Left renal cortex interstitium (tissue), 4 donors: Measurements from ENCODE around the gene NCOA3. TPM values are rescaled to one million over a fixed set of nuclear protein-coding genes. Genes with fewer than 3 reads are reported as not detected.
"Not testable (repeated sequence)": the region's sequence is repeated elsewhere in the genome, so short reads cannot be mapped to it uniquely, and the experiment has no call there.

Source experiments
- DNase-seq, 4 donors: peaks; one replicate each; pipeline ENCODE4 v3.0.0-alpha.2; 2013; ENCODE audit warnings: low read depth in 4 of 4, low spot score in 2 of 4, missing footprints in 1 of 4
- polyA plus RNA-seq, 4 donors: library from polyadenylated mRNA; unstranded; fragments of 120-200 nt; gene quantifications; one replicate each; pipeline ENCODE4 v1.2.1, GENCODE V29; 2013; ENCODE audit not compliant: insufficient read length in 4 of 4

NCOA3 gene
- polyA plus RNA-seq = 10 to 100 TPM; 29.9 to 38.9 (median 37.7) TPM

GRCh38 chr20:47501482-47502270 lies at the start of gene NCOA3:
NCOA3 (plus strand) TSS chr20:47501887; CDS start chr20:47622248, 120,361 bp downstream.
- DNase-seq = peak; percentile 75 to 93 (median 87)

GRCh38 chr20:47452736-47453161 lies 48.9 kb upstream of the NCOA3 start:
- DNase-seq = no peak

GRCh38 chr20:47453167-47453782 lies 48.4 kb upstream of the NCOA3 start:
- DNase-seq = no peak

DNA sequence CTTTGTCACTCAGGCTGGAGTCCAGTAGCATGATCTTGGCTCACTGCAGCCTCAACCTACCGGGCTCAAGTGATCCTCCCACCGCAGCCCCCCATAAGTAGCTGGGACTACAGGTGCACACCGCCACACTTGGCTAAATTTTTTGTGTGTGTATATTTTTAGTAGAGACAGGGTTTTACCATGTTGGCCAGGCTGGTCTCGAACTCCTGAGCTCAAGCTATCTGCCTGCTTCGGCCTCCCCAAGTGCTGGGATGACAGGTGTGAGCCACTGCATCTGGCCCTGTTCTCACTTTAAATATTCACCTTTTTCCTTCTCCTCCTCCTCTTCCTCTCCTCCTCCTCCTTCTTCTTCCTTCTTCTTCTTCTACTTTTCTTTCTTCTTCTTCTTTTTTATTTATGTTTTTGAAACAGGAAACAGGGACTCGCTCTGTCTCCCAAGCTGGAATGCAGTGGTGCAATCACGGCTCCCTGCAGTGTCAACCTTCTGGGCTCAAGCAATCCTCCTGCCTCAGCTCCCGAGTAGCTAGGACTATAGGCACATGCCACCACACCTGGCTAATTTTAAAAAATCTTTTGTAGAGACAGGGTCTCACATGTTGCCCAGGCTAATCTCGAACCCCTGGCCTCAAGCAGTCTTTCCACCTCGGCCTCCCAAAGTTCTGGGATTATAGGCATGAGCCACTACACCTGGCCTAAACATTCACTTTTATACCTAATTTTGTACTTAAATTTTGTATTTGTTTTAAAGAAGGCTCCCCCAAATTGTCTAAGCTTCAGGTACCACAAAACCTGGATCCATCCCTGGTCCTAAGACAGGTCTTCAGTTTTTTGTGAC lies 47.2 kb upstream of the NCOA3 start:
- no peak for DNase-seq

DNA sequence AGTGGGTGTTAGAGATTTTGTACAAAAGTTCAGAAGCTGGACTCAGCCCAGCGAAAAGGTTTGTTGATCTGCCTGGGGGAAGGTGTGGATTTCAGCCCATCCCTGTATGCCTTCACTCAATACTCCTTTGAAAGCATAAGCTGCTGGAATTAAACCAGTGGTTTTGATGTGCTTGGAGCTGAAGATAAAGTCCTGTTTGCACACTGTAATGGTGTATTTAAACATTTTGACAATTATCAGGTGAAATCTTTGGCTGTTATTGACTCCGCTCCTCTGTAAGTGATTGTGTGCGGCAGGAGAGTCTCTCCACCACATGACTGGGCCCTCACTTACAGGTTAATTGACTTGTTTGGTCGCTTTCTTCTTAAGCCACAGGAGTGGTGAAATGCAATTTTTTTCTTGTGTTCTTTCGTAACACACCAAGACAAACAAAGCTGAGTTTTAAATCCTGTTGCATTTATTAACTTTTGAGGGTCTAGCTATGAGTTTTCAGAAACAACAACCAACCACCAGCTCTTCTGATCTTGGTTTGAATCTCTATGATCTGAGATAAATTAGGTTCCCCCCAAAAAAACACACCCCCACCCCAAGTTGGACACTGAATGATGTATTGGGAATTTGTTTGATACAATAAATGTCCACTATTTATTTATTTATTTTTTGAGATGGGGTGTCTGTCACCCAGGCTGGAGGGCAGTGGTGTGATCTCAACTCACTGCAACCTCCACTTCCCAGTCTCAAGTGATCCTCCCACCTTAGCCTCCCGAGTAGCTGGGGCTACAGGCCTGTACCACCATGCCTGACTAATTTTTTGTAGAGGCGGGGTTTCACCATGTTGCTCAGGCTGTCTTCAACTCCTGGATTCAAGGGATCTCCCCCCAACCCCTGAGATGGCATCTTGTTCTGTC lies 46.3 kb upstream of the NCOA3 start:
- no peak for DNase-seq

GRCh38 chr20:47456041-47456537 lies 45.6 kb upstream of the NCOA3 start:
- DNase-seq = no peak

GRCh38 chr20:47456952-47457724 lies 44.5 kb upstream of the NCOA3 start:
- DNase-seq = no peak

DNA sequence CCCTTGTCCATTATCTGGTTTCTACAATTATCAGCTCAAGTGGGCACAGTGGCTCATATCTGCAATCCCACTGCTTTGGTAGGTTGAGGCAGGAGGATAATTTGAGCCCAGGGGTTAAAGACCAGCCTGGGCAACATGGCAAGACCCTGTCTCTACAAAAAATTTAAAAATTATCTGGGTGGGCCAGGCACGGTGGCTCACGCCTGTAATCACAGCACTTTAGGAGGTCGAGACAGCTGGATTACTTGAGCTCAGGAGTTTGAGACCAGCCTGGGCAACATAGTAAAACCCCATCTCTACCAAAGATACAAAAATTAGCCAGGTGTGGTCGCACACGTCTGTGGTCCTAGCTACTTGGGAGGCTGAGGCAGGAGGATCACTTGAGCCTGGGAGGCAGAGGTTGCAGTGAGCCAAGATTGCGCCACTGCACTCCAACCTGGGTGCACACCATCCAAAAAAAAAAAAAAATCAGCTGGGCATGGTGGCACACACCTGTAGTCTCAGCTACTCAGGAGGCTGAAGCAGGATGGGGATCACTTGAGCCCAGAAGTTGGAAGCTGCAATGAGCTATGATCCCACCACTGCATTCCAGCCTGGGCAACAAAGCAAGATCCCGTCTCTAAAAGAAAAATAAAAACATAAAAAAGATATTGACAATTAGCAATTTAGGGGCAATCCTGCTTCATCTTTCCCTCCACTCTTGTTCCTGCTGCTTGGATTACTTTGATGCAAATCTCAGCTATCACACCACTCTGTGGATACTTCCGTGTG lies 43.2 kb upstream of the NCOA3 start:
- not testable (repeated sequence) for DNase-seq

DNA sequence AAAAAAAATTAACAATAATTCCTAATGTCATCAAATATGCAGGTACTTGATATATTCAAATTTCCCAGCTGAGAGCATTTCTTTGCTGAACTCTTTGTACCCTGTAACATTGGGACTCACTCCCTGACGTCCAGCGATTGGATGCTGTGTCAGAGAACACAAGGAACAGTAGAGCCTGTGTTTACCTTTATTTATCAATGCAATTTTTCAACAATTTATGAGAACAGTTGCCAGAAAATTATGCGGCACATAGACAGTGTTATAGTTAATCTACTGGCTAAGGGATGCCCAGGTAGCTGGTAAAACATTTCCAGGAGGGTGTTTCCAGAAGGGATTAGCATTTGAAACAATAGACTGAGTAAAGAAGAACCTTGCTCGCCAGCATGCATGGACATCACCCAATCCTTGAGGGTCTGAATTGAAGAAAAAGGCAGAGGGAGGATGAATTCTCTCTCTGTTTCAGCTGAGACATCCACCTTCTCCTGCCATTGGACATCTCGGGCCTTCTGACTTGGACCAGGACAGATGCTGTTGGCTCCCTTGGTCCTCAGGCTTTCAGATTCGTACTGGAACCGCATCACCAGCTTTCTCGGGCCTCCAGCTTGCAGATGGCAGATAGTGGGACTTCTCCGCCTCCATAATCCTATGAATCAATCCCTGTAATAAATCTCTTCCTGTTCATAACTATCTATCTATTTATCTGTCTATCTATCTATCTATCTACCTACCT lies 42.2 kb upstream of the NCOA3 start:
- DNase-seq = no peak

- not testable (repeated sequence) for DNase-seq
These were observed 41.0 kb upstream of the NCOA3 start for GRCh38 chr20:47460761-47461112.

- DNase-seq = no peak
These were observed 40.5 kb upstream of the NCOA3 start for GRCh38 chr20:47461120-47461685.

- not testable (repeated sequence) for DNase-seq
These were observed 39.8 kb upstream of the NCOA3 start for GRCh38 chr20:47461906-47462305.

DNA sequence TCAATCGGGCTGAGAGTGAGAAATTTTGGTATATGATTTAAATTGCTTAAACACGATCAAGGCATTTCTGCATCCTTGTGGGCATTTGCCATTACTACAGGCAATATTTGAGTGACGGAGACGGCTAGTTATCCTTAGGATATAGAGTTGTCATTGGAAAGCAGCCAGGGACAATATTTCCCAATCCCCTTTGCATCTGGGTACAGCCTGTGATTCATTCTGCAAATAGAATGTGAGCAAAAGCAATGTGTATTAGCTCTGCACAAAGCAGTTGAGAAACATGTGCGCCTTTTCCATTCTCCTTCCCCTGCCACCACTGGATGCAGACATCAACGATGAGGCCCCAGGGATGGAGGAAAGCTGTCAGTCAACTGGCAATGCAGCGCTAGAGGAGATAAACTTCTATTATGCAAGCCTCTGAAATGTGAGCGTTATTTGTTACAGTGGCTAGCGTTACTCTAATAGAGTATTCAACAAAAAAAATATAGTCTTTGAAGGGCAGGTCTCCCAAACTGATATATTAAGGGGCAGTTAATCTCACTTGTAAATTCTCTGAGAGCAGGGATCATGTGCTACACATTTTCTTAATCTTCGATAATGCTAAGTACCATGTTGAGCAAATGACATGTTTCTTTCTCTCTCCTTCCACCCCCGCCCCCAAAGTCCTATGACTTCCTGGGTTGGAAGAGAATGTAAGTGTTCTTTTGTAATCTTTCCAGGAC lies 37.1 kb upstream of the NCOA3 start:
- DNase-seq = peak in 1 of 4 donors; percentile 29

DNA sequence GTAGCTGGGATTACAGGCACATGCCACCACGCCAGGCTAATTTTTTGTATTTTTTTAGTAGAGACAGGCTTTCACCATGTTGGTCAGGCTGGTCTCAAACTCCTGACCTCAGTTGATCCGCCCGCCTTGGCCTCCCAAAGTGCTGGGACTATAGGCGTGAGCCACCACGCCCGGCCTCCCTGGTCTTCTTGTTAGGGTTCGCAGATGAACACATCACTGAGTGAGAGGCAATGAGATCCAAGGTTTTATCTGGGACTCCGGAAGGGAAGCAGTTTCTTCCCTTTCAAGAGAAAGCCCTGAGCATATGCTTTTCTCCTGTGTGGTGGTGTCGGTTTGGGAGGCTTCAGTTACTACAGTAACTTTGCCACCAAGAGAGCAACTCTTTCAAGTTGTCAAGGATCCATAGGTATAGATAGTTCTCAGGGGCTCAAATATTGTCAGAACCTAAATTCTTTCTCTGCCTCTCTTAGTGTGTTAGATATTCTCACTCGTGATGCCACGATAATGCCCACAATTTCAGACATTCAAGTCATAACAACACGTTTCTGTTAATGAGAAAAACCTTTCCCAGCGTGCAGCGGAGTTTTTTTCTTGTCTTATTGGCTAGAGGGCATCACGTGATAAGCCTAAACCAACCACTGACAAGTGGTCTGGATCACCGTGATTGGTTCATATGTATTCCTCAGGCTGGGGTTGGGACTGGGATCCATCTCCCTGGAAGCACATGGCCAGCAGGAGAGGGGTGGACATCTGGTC lies 36.2 kb upstream of the NCOA3 start:
- no peak for DNase-seq

GRCh38 chr20:47466213-47466612 lies 35.5 kb upstream of the NCOA3 start:
- DNase-seq = no peak
